ENCODE results near the gene SPPL2B. TPM values are rescaled to one million over a fixed set of nuclear protein-coding genes. Genes with fewer than 3 reads are reported as not detected.

The SPPL2B gene
- total RNA-seq, 1 donor from 2014 or later = 142 TPM

GRCh38 chr19:2317756-2318155 is 10.7 kb upstream of the SPPL2B start:
- TF ChIP-seq CTCF (IDR thresholded peaks at IDR 0.05) = no peak
- intact Hi-C loops (cut with micrococcal nuclease) = loop anchor here (10.0 kb wide), 1 partner anchor 223 kb away; the partner anchor contains the start of genes IZUMO4 and MOB3A

GRCh38 chr19:2318923-2319322 is 9.6 kb upstream of the SPPL2B start:
- intact Hi-C loops (cut with micrococcal nuclease) = loop anchor here (10.0 kb wide), 1 partner anchor 224 kb away; the partner anchor contains the start of genes IZUMO4 and MOB3A
- no peaks in the 10 kb centered on the region for H3K27me3 Mint-ChIP-seq
- DNase-seq (no peak), ATAC-seq (ENCODE audit: low read depth) (no peak)
- peaks cover 20% of the 10 kb centered on the region for H3K36me3 Mint-ChIP-seq (ENCODE audit: low read depth)
- POLR2A ChIA-PET = interaction anchor here (0.6 to 4.8 kb wide), 14 partner anchors 10 to 470 kb away, joined by 3 to 48 read pairs (median 4); partner anchors contain the start of genes LSM7 and SPPL2B
- H3K9me3 Mint-ChIP-seq = peaks cover 4% of the 10 kb centered on the region
- H3K4me1 Mint-ChIP-seq = peaks cover 51% of the 10 kb centered on the region
- CTCF ChIA-PET = no interaction called here
- no peak for TF ChIP-seq CTCF (IDR thresholded peaks at IDR 0.05)
- H3K27ac Mint-ChIP-seq = peak overlapping the region; percentile 77
- H3K4me3 Mint-ChIP-seq = no peak overlapping the region

More at GRCh38 chr19:2317756-2318155, 10.7 kb upstream of the SPPL2B start:
- H3K9me3 Mint-ChIP-seq = peaks cover 4% of the 10 kb centered on the region
- no peak overlapping the region for H3K4me3 Mint-ChIP-seq
- ChIA-PET CTCF (interaction anchor here (1.2 kb wide), 1 partner anchor 75 kb away, joined by 4 read pairs; no protein-coding TSS in a partner anchor), POLR2A (interaction anchor here (0.6 to 4.8 kb wide), 10 partner anchors 9 to 146 kb away, joined by 3 to 48 read pairs (median 4); partner anchors contain the start of genes LSM7, PLEKHJ1 and SPPL2B)
- H3K36me3 Mint-ChIP-seq (ENCODE audit: low read depth) = peaks cover 13% of the 10 kb centered on the region
- peaks cover 55% of the 10 kb centered on the region for H3K4me1 Mint-ChIP-seq
- H3K27me3 Mint-ChIP-seq = no peaks in the 10 kb centered on the region
- ATAC-seq (ENCODE audit: low read depth) (no peak), DNase-seq (no peak)
- peak overlapping the region; percentile 77 for H3K27ac Mint-ChIP-seq

- Mint-ChIP-seq H3K36me3 (ENCODE audit: low read depth) (peaks cover 26% of the 10 kb centered on the region), H3K9me3 (peaks cover 4% of the 10 kb centered on the region), H3K4me3 (no peak overlapping the region), H3K27ac (peak overlapping the region; percentile 77), H3K4me1 (peaks cover 56% of the 10 kb centered on the region), H3K27me3 (no peaks in the 10 kb centered on the region)
- intact Hi-C loops (cut with micrococcal nuclease) = loop anchor here (10.0 kb wide), 1 partner anchor 225 kb away; the partner anchor contains the start of genes IZUMO4 and MOB3A
- DNase-seq = no peak
- no peak for ATAC-seq (ENCODE audit: low read depth)
- TF ChIP-seq CTCF (IDR thresholded peaks at IDR 0.05) = no peak
- POLR2A ChIA-PET = interaction anchor here (0.6 to 4.8 kb wide), 5 partner anchors 9 to 22 kb away, joined by 3 to 48 read pairs (median 6); partner anchors contain the start of genes LSM7 and SPPL2B
- CTCF ChIA-PET = no interaction called here
These were observed 8.9 kb upstream of the SPPL2B start for GRCh38 chr19:2319551-2319950.

- ChIA-PET POLR2A (interaction anchor here (0.6 to 4.8 kb wide), 4 partner anchors 9 to 38 kb away, joined by 4 to 48 read pairs (median 13); partner anchors contain the start of genes LSM7, PEAK3 and SPPL2B), CTCF (no interaction called here)
- no peak for TF ChIP-seq CTCF (IDR thresholded peaks at IDR 0.05)
- DNase-seq = no peak
- intact Hi-C loops (cut with micrococcal nuclease) = no loop called here
- H3K27me3 Mint-ChIP-seq = no peaks in the 10 kb centered on the region
- no peak overlapping the region for H3K27ac Mint-ChIP-seq
- H3K36me3 Mint-ChIP-seq (ENCODE audit: low read depth) = peaks cover 27% of the 10 kb centered on the region
- ATAC-seq (ENCODE audit: low read depth) = no peak
- peaks cover 59% of the 10 kb centered on the region for H3K4me1 Mint-ChIP-seq
- H3K9me3 Mint-ChIP-seq = peaks cover under 1% of the 10 kb centered on the region
- H3K4me3 Mint-ChIP-seq = no peak overlapping the region
These were observed 8.4 kb upstream of the SPPL2B start for GRCh38 chr19:2320049-2320448.

GRCh38 chr19:2320939-2321338 is 7.5 kb upstream of the SPPL2B start:
- CTCF ChIA-PET = no interaction called here
- POLR2A ChIA-PET = interaction anchor here (0.6 to 1.4 kb wide), 7 partner anchors 11 to 303 kb away, joined by 3 to 7 read pairs (median 4); partner anchors contain the start of genes PEAK3 and TIMM13
- intact Hi-C loops (cut with micrococcal nuclease) = no loop called here
- Mint-ChIP-seq H3K4me3 (no peak overlapping the region), H3K36me3 (ENCODE audit: low read depth) (peaks cover 35% of the 10 kb centered on the region), H3K27me3 (no peaks in the 10 kb centered on the region), H3K9me3 (no peaks in the 10 kb centered on the region), H3K27ac (no peak overlapping the region), H3K4me1 (peaks cover 59% of the 10 kb centered on the region)
- DNase-seq (no peak), ATAC-seq (ENCODE audit: low read depth) (no peak)
- no peak for TF ChIP-seq CTCF (IDR thresholded peaks at IDR 0.05)
